ENCODE results near the gene TMEM178A. TPM values are rescaled to one million over a fixed set of nuclear protein-coding genes. Genes with fewer than 3 reads are reported as not detected.

Gene TMEM178A
- total and polyA plus RNA-seq, 2 of the 4 experiments (the other 2 are of a cell fraction): 0.18 to 1.8 TPM

DNA sequence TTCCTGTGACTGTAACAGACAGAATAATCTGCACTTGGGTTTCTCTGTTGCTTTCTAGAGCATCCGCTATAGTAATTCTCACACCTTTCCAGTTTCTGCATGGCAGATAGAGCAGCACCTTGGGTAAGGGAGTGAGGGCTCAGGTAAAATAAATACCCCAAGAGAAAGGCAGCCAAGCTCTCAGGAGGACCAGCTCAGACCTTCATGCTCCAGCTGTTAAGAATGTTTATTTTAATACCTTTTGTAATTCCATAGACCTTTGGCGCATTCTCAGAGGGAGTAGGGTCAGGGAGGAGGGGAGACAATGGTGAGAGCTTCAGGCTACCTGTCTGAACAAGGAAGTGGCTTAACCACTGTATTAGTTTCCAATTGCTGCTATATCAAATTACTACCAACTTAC is 16.2 kb upstream of the TMEM178A start:
- Histone ChIP-seq H2AK9ac (replicated peaks; ENCODE audit: low read depth, low read length, poor library complexity) (no peak overlapping the region), H3K56ac (ENCODE audit: extremely low read depth, insufficient read depth, low read length) (no peak overlapping the region), H3K36me3 (ENCODE audit: control insufficient read depth, insufficient read depth, low read length) (no peaks in the 10 kb centered on the region), H4K8ac (ENCODE audit: low read depth in 2 of 2, low read length in 2 of 2) (no peak overlapping the region), H3K27me3 (ENCODE audit: control insufficient read depth, insufficient read depth, low read length) (no peaks in the 10 kb centered on the region), H3K18ac (ENCODE audit: low read depth, low read length) (no peak overlapping the region), H3K4me3 (ENCODE audit: insufficient read depth, low read depth, low read length) (no peak overlapping the region), H2BK5ac (ENCODE audit: low read depth, low read length, poor library complexity, severe bottlenecking) (no peak overlapping the region), H3K9me3 (ENCODE audit: control insufficient read depth, insufficient read depth, low read length) (no peaks in the 10 kb centered on the region), H3K9ac (ENCODE audit: low read depth, low read length) (no peak overlapping the region), H3K23ac (ENCODE audit: low read depth, low read length) (no peak overlapping the region), H3K4me2 (ENCODE audit: low read depth, low read length) (no peak overlapping the region), H3K27ac (ENCODE audit: insufficient read depth, low read length) (no peak overlapping the region), H4K5ac (ENCODE audit: low read depth, low read length) (no peak overlapping the region), H3K9me1 (ENCODE audit: insufficient read depth, low read length) (no peaks in the 10 kb centered on the region), H2AK5ac (ENCODE audit: low read depth, low read length) (no peak overlapping the region), H2BK20ac (ENCODE audit: low read depth, low read length) (no peak overlapping the region), H2BK15ac (ENCODE audit: low read depth, low read length) (no peak overlapping the region), H2BK120ac (ENCODE audit: low read depth, low read length) (no peak overlapping the region), H3K14ac (replicated peaks; ENCODE audit: low read depth, low read length) (no peak overlapping the region), H3K4me1 (ENCODE audit: control insufficient read depth, insufficient read depth, low read length) (no peaks in the 10 kb centered on the region), H2AFZ (replicated peaks; ENCODE audit: low read length, poor library complexity) (no peak overlapping the region), H3K4ac (ENCODE audit: low read depth, low read length) (no peak overlapping the region), H4K91ac (ENCODE audit: insufficient read depth, low read depth, low read length) (no peak overlapping the region), H4K20me1 (ENCODE audit: insufficient read depth, low read length) (no peaks in the 10 kb centered on the region), H3K79me1 (ENCODE audit: low read depth in 1 of 2, low read length in 2 of 2) (no peaks in the 10 kb centered on the region)
- BruUV-seq (replicated peaks): no TSS peak
- no CpG with 5 or more reads among the region's 2 CpGs for WGBS, 2 experiments (ENCODE audit: extremely low coverage in 2 of 2, insufficient read length in 1 of 2)
- in situ Hi-C loops (cut with MboI; ENCODE audit: low sequenced_read_pairs): no loop called here
- DNase-seq: no peak
- dilution Hi-C loops (cut with HindIII; ENCODE audit: low sequenced_read_pairs, unreplicated experiment): no loop called here
- no peak for TF ChIP-seq NFE2L2 (IDR thresholded peaks at IDR 0.05; ENCODE audit: low read depth, low read length)
- no peak for TF ChIP-seq MXI1 (IDR thresholded peaks at IDR 0.05; ENCODE audit: borderline replicate concordance, low read depth, low read length)
- TF ChIP-seq MAFK (IDR thresholded peaks at IDR 0.05; ENCODE audit: low read depth, low read length): no peak
- no peak for TF ChIP-seq MAZ (IDR thresholded peaks at IDR 0.05; ENCODE audit: borderline replicate concordance, low read depth, low read length)
- no peak for ATAC-seq (ENCODE audit: low read depth)
- ChIA-PET CTCF (no interaction called here), POLR2A (ENCODE audit: unreplicated experiment) (no interaction called here)
- intact Hi-C loops (cut with micrococcal nuclease): no loop called here

All from IMR-90 (cell line).